Esophagus squamous epithelium (tissue), 5 donors: Measurements from ENCODE around the gene POLR1E. TPM values are rescaled to one million over a fixed set of nuclear protein-coding genes. Genes with fewer than 3 reads are reported as not detected.
"Not testable (repeated sequence)": the region's sequence is repeated elsewhere in the genome, so short reads cannot be mapped to it uniquely, and the experiment has no call there.

Source experiments
- DNase-seq: peaks from one replicate; lab custom pipeline; 2025; lab: John Stamatoyannopoulos, UW
- H3K27ac ChIP-seq, 4 donors: fragments of 200-600 bp; sonication (generic); one replicate each; pipeline ENCODE4 v1.5.1; 2016 to 2019; ENCODE audit warnings: mild to moderate bottlenecking in 1 of 4
- H3K27me3 ChIP-seq, 4 donors: fragments of 200-600 bp; sonication (generic); 1 replicate in 3 of 4; 2 replicates in 1 of 4; pipeline versions ENCODE4 v1.5.1 to v1.6.0; 2017 to 2021; ENCODE audit warnings: antibody characterized with exemption in 1 of 4
- H3K36me3 ChIP-seq, 3 donors: fragments of 200-600 bp; sonication (generic); one replicate each; pipeline ENCODE4 v1.5.1; 2016 to 2019
- H3K4me1 ChIP-seq, 3 donors: fragments of 200-600 bp; sonication (generic); one replicate each; pipeline ENCODE4 v1.5.1; 2017 to 2019
- H3K4me3 ChIP-seq, 4 donors: fragments of 200-600 bp; sonication (generic); 1 replicate in 3 of 4; 2 replicates in 1 of 4; pipeline ENCODE4 v1.5.1; 2016 to 2019; ENCODE audit warnings: mild to moderate bottlenecking in 2 of 4, moderate library complexity in 1 of 4
- H3K9me3 ChIP-seq, 3 donors: fragments of 200-600 bp; sonication (generic); one replicate each; pipeline ENCODE4 v1.5.1; 2016 to 2019
- POLR2A ChIP-seq, 4 donors: fragments of 450-650 bp; IDR thresholded peaks; one replicate each; pipeline ENCODE4 v1.6.1; 2017; ENCODE audit warnings: antibody characterized with exemption in 4 of 4, mild to moderate bottlenecking in 4 of 4, moderate library complexity in 3 of 4
- WGBS, 2 donors: methylation state at CpG; one replicate each; pipeline ENCODE4 v1.1.5; 2018; 5-methylcytosine and 5-hydroxymethylcytosine counted together
- intact Hi-C: fragments of 100-400 bp; cut with DNase I; formaldehyde crosslinking; loops from one replicate; pipeline ENCODE4 v1.15.0; 2022
- total RNA-seq, 4 donors: library from RNA; depleted of rRNA; stranded (reverse); fragments of >200 nt; gene quantifications; one replicate each; pipeline ENCODE4 v1.1.0, GENCODE V29; 2016
- TF ChIP-seq, protein P1 (sequence below), 6 experiments: fragments of 450-650 bp in 4 of 6; fragments of 200-600 bp in 2 of 6; sonication (generic) in 2 of 6; IDR thresholded peaks; one replicate each; pipeline ENCODE4 v1.5.1; 2016 to 2019; ENCODE audit warnings: antibody characterized with exemption in 6 of 6, mild to moderate bottlenecking in 4 of 6, moderate library complexity in 4 of 6
- donor health status: DM: yes; HTN: yes; CAD: no.

The POLR1E gene
- total RNA-seq, 4 donors from 2014 or later: 11.6 to 31.1 (median 15.2) TPM

DNA sequence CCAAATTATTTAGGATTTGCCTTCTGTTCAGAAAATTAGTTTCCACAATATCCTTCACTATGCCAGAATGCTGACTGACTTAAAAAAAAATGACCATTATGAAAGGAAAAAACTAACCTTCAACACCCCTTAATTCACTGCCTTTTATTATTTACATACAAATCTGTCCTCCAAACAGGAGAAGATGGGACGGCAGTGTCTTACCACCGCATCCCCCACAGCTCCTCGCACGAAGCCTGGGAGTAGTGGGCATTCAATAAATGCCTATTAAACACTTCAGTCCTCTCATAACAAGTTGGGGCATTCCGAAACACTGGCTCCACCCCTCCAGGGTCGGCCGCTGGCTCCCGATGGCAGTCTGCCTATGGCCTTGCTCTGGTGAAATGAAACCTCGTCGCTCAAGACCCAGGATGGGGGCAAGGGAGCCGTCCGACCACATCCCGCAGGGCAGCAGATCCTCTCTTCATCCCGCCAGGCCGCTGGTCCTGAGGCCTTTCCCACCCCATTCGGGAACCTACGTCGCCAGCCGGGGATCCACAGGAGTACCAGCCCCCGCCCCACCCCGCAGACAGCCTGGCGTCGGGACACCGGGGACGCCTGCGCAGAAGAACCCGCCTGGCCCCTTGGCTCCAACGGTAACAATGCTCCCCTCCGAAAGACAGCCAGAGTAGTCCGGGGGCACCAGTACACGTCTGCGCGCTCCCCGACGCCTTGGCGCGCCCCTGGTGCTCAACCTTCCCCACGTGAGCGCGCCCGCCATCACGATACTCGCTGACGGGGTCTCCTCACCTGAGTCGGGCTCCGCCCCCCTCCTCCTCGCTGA, 21.1 kb upstream of the POLR1E start:
- peaks cover 12 to 59% (median 21%) of the 10 kb centered on the region in 3 donors for H3K4me1 ChIP-seq
- intact Hi-C loops: no loop called here
- TF ChIP-seq, protein P1, sequence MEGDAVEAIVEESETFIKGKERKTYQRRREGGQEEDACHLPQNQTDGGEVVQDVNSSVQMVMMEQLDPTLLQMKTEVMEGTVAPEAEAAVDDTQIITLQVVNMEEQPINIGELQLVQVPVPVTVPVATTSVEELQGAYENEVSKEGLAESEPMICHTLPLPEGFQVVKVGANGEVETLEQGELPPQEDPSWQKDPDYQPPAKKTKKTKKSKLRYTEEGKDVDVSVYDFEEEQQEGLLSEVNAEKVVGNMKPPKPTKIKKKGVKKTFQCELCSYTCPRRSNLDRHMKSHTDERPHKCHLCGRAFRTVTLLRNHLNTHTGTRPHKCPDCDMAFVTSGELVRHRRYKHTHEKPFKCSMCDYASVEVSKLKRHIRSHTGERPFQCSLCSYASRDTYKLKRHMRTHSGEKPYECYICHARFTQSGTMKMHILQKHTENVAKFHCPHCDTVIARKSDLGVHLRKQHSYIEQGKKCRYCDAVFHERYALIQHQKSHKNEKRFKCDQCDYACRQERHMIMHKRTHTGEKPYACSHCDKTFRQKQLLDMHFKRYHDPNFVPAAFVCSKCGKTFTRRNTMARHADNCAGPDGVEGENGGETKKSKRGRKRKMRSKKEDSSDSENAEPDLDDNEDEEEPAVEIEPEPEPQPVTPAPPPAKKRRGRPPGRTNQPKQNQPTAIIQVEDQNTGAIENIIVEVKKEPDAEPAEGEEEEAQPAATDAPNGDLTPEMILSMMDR (IDR thresholded peaks at IDR 0.05): no peak
- peak in 3 of 4 donors; percentile 30 to 63 (median 38) for TF ChIP-seq POLR2A (IDR thresholded peaks at IDR 0.05)
- no peaks in the 10 kb centered on the region for H3K36me3 ChIP-seq
- H3K9me3 ChIP-seq: no peaks in the 10 kb centered on the region
- no peaks in the 10 kb centered on the region for H3K27me3 ChIP-seq
- peak; percentile 36 for DNase-seq
- H3K4me3 ChIP-seq: peak overlapping the region; percentile 82 to 99 (median 85)
- peak overlapping the region; percentile 99 for H3K27ac ChIP-seq
- 0% methylated on average over 7 to 11 of the region's 47 CpGs for WGBS, 2 donors

DNA sequence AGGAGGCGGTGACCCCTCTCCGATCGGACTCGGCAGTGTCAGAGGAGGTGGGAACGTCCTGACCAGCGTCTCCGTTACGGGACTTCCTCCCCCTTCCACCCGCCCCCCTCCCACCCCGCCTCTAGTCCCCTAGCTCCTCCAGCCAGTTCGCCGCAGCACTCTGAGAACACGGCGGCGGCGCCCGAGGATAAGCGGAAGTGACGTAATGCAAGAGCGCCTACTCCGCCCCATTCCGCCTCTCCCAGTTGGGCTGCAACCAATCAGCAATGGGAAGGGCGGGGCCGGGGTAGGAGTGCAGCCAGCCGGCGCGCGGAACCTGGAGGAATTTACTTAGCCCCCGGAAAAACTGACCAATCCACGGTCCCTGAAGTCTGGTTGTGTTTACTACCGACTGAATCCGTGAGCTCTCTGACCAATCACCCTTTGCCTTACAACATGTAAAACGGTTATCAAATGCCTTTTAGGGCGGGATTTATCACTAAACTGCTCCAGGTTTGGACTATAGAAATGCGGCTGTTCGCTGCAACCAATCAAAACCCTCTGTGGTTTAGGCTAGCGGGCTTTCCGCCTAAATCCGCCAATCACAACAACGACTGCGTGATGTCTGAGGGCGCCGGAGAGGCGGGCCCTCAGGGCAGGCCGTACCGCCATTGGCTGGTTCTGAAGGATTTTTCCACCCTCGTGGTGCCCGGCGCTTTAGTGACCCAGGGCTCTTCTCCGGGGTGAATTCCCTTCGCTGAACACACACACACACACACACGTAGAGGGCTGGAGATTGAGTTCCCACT, 20.3 kb upstream of the POLR1E start, which contains the start of gene ZBTB5:
Gene ZBTB5 (minus strand): TSS at position 202 of the 788 bp plus-strand sequence. CDS start 22,899 bp downstream, outside the sequence.
- DNase-seq: peak; percentile 98
- Histone ChIP-seq H3K4me1 (peaks cover 12 to 54% (median 21%) of the 10 kb centered on the region in 3 donors), H3K9me3 (no peaks in the 10 kb centered on the region), H3K4me3 (peak within 1 kb of the TSS; percentile 82 to 99 (median 85)), H3K27ac (peak within 1 kb of the TSS; percentile 99), H3K27me3 (no peaks in the 10 kb centered on the region), H3K36me3 (no peaks in the 10 kb centered on the region)
- TF ChIP-seq, protein P1 (IDR thresholded peaks at IDR 0.05): peak in 1 of 6 experiments; percentile 4
- peak in 2 of 4 donors; percentile 53 to 63 for TF ChIP-seq POLR2A (IDR thresholded peaks at IDR 0.05)
- intact Hi-C loops: no loop called here
- WGBS, 2 donors: 0 to 1% methylated on average over 7 to 12 of the region's 52 CpGs

DNA sequence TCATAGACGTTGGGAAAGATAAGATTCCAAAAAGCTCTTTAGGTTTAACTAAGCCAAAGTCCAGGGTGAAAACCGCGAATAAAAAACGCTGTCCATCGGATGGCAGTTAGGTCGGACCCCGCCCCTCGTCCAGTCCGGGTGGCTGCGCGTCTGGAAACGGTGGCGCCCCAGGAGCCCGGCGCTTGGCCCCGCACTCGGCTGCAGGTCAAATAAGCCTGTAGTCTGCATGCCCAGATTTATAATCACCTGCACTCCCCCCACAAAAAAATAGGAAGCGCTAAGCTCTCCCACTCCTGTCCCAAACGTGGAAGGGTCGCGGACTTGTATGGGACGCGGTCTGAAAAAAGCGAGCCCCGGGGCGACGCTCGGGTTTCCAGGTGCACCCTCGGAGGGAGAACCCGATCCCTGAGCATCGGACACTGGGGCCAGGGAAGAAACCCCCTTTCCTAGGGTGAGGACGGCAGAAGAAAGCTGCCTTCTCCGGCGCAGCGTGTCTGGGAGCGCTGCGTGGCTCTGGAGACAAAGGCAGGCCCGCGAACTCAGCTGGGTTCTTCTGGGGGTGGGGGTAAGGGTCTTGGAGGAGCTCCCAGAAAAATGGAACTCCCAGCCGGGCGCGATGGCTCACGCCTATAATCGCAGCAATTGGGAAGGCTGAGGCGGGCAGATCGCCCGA, 19.6 kb upstream of the POLR1E start:
- H3K4me3 ChIP-seq: peak overlapping the region; percentile 82 to 99 (median 85)
- intact Hi-C loops: no loop called here
- H3K9me3 ChIP-seq: no peaks in the 10 kb centered on the region
- DNase-seq: peak; percentile 14
- H3K4me1 ChIP-seq: peaks cover 12 to 53% (median 21%) of the 10 kb centered on the region in 3 donors
- no peaks in the 10 kb centered on the region for H3K36me3 ChIP-seq
- 0% methylated on average over 18 to 27 of the region's 47 CpGs for WGBS, 2 donors
- no peaks in the 10 kb centered on the region for H3K27me3 ChIP-seq
- peak overlapping the region; percentile 99 for H3K27ac ChIP-seq
- TF ChIP-seq, protein P1 (IDR thresholded peaks at IDR 0.05): no peak
- peak in 1 of 4 donors; percentile 41 for TF ChIP-seq POLR2A (IDR thresholded peaks at IDR 0.05)

DNA sequence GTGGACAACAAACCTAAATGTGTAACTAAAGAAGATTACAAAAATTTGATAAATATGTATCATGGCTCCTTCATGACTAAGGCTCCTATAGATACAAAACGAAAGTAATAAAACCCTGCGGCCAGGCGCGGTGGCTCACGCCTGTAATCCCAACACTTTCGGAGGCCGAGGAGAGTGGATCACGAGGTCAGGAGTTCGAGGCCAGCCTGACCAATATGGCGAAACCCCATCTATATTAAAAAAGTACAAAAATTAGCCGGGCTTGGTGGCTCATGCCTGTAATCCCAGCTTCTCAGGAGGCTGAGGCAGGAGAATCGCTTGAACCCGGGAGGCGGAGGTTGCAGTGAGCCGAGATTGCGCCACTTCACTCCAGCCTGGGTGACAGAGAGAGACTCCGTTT, 18.2 kb upstream of the POLR1E start:
- H3K27ac ChIP-seq, intact Hi-C loops, H3K36me3 ChIP-seq, H3K27me3 ChIP-seq, H3K9me3 ChIP-seq, H3K4me3 ChIP-seq, DNase-seq: not testable (repeated sequence)
- WGBS, 2 donors: 89 to 99% methylated on average over 15 to 17 of the region's 17 CpGs
- H3K4me1 ChIP-seq: peaks cover 17 to 53% (median 21%) of the 10 kb centered on the region in 3 donors

DNA sequence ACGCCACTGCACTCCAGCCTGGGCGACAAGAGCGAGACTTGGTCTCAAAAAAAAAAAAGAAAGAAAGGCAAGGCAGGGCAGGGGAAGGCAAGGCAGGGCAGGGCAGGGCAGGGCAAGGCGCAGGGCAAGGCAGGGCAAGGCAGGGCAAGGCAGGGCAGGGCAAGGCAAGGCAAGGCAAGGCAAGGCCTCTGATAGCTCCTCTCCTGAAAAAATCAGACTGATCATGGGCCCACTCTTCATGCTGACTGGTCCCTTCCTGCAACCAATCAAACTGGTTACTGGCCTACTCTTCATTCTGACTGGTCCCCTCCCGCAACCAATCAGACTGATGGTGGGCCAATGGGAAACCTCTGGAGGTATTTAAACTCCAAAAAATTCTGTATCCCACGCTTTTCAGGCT, 17.1 kb upstream of the POLR1E start:
- intact Hi-C loops: no loop called here
- Histone ChIP-seq H3K36me3 (no peaks in the 10 kb centered on the region), H3K4me1 (peaks cover 12 to 49% (median 16%) of the 10 kb centered on the region in 3 donors), H3K27ac (peak overlapping the region in 3 of 4 donors; percentile 17 to 34 (median 29)), H3K4me3 (no peak overlapping the region), H3K27me3 (no peaks in the 10 kb centered on the region), H3K9me3 (no peaks in the 10 kb centered on the region)
- TF ChIP-seq, protein P1 (IDR thresholded peaks at IDR 0.05): no peak
- TF ChIP-seq POLR2A (IDR thresholded peaks at IDR 0.05): no peak
- no peak for DNase-seq
- 70 to 76% methylated on average over 5 of the region's 6 CpGs for WGBS, 2 donors
